ENCODE data around the gene AADACL3.

- TF ChIP-seq CTCF (conservative IDR thresholded peaks at IDR 0.05; ENCODE audit: low read length) (no peak), EZH2phosphoT487 (IDR thresholded peaks at IDR 0.05; ENCODE audit: borderline replicate concordance) (no peak)
Measured at GRCh38 chr1:12669529-12670068, 46.3 kb upstream of the AADACL3 start.
